GM12864 (cell line): Measurements from ENCODE around the gene HADH.

Experiments used
- DNase-seq: peaks from one replicate; pipeline ENCODE4 v3.0.0-alpha.2; 2011; ENCODE audit warnings: low read depth
- H3K4me3 ChIP-seq: 2 replicates; pipeline ENCODE4 v1.5.1; 2011; ENCODE audit warnings: mild to moderate bottlenecking, low read depth, low read length, control low read depth
- CTCF ChIP-seq: IDR thresholded peaks from 2 replicates; pipeline ENCODE4 v1.5.1; 2011; ENCODE audit warnings: low read depth, mild to moderate bottlenecking, moderate library complexity, low read length, control low read depth, inconsistent platforms; ENCODE audit errors: missing control alignments

Gene HADH

DNA sequence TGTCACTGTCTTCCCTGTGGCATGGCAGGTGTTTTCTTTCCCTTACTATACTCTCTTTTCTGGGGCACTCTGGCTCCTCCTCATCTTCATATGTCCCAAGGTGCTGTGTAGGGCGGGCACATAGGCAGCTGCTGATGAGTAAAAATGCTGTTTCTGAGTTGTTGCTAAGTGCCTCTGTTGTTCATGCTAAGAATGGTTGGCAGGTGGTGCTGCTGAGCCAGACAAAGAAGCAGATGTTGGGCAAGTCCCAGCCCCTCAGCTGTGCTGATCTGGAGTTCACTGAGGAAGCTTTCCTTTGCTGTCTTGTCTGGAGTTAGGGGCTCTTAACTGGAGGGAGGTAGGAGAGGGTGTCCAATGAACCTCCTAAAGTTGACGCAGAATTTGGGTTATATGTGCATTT is 40.6 kb downstream of the HADH start:
- DNase-seq = peak; percentile 19
- no peak overlapping the region for H3K4me3 ChIP-seq
- peak; percentile 67 for TF ChIP-seq CTCF

DNA sequence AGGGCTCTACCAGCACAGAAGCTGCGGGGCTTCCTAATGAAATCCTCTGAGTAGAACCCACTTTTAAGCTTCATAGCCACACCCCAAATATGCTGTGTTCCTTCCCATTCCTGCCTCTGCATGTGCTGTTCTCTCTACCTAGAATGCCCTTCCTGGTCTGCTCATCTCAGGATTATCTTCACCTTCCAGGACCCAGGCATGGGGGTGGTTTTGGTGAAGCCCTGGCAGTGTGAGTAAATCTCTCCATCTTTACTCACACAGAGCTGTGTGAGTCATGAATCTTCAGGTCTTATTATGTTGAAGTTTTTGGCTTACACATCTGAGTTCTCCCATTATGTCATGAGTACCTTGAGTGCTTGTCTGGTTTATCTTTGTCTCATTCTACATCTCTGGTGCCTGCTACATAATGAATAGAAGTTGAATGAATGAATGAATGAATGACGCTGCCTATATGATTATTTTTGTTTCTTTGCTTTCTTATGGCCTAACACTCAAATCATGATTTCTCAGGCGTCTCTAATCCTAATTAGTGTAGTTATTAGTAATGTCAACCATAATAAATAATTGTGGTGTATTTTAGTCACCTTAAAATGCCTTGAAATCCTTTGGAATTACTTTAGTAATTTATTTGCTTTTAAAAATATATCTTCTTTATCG is 41.9 kb downstream of the HADH start:
- no peak for DNase-seq
- TF ChIP-seq CTCF = no peak
- H3K4me3 ChIP-seq = no peak overlapping the region

- DNase-seq = no peak
- no peak overlapping the region for H3K4me3 ChIP-seq
- TF ChIP-seq CTCF = no peak
These were observed 43.7 kb downstream of the HADH start for GRCh38 chr4:108033348-108033747.

GRCh38 chr4:108034565-108034964 is 44.9 kb downstream of the HADH start:
- TF ChIP-seq CTCF = no peak
- no peak overlapping the region for H3K4me3 ChIP-seq
- no peak for DNase-seq

- TF ChIP-seq CTCF = no peak
- H3K4me3 ChIP-seq = no peak overlapping the region
- DNase-seq = no peak
These were observed 46.0 kb downstream of the HADH start for GRCh38 chr4:108035691-108036090.

GRCh38 chr4:108036213-108036612 is 46.5 kb downstream of the HADH start:
- peak; percentile 53 for DNase-seq
- no peak for TF ChIP-seq CTCF
- no peak overlapping the region for H3K4me3 ChIP-seq

DNA sequence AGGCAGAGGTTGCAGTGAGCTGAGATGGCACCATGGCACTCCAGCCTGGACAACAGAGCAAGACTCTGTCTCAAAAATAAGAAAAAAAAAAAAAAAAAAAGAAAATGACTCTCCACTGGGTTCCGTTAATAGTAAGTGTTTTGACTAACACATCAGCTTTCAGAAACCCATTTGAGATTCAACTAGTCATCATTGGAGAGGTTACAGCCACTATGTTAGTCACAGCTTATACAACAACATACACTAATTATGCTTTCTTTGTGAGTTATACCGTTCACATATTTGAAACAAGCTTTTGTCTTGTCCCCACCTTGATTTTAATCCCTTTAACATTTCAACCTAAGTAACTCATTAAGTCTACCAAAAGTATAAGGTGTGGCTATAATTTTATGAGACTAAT is 48.2 kb downstream of the HADH start:
- no peak for DNase-seq
- TF ChIP-seq CTCF = no peak
- H3K4me3 ChIP-seq = no peak overlapping the region
